Stimulated activated CD4-positive, alpha-beta T cell treated with anti-CD3 and anti-CD28 coated beads, Interleukin-4, amount 100 ng/mL, for 1 hour (primary cell): ENCODE results near the gene BORCS8.
"Not testable (repeated sequence)": the region's sequence is repeated elsewhere in the genome, so short reads cannot be mapped to it uniquely, and the experiment has no call there.

Source experiments
- DNase-seq: peaks from one replicate; pipeline ENCODE4 v3.0.0-alpha.2; 2020

The BORCS8 gene

GRCh38 chr19:19147344-19147743 lies 44.6 kb downstream of the BORCS8 start:
- no peak for DNase-seq

- DNase-seq: no peak
These were observed 45.1 kb downstream of the BORCS8 start for GRCh38 chr19:19146865-19147264.

- peak; percentile 85 for DNase-seq
These were observed 46.0 kb downstream of the BORCS8 start for GRCh38 chr19:19145684-19146608.

GRCh38 chr19:19145281-19145680 lies 46.7 kb downstream of the BORCS8 start:
- DNase-seq: no peak

GRCh38 chr19:19142347-19142746 lies 49.6 kb downstream of the BORCS8 start:
- no peak for DNase-seq

GRCh38 chr19:19140476-19140875 lies 51.5 kb downstream of the BORCS8 start:
- no peak for DNase-seq

- DNase-seq: no peak
These were observed 52.1 kb downstream of the BORCS8 start for GRCh38 chr19:19139876-19140229.

GRCh38 chr19:19138109-19138981 lies 53.6 kb downstream of the BORCS8 start, which contains the start of gene TMEM161A:
TSS of gene TMEM161A (minus strand) at chr19:19138478. CDS start at chr19:19138428, 50 bp downstream.
- peak; percentile 95 for DNase-seq

- DNase-seq: no peak
These were observed 54.3 kb downstream of the BORCS8 start for GRCh38 chr19:19137556-19138108.

GRCh38 chr19:19135713-19136112 lies 56.2 kb downstream of the BORCS8 start:
- not testable (repeated sequence) for DNase-seq

- DNase-seq: peak; percentile 57
These were observed 57.2 kb downstream of the BORCS8 start for GRCh38 chr19:19134687-19135158.

GRCh38 chr19:19133985-19134384 lies 58.0 kb downstream of the BORCS8 start:
- DNase-seq: no peak

- DNase-seq: no peak
These were observed 59.0 kb downstream of the BORCS8 start for GRCh38 chr19:19132912-19133311.

- no peak for DNase-seq
These were observed 60.0 kb downstream of the BORCS8 start for GRCh38 chr19:19131989-19132388.
